Endothelial cell (in vitro differentiated cells): Measurements from ENCODE around the gene IGF2BP1. TPM values are rescaled to one million over a fixed set of nuclear protein-coding genes. Genes with fewer than 3 reads are reported as not detected.

Source experiments
- DNase-seq: peaks from one replicate; pipeline ENCODE4 v3.0.0; 2021; ENCODE audit warnings: low spot score
- H3K27ac Mint-ChIP-seq: one replicate; pipeline ENCODE4 v1.8.0; 2021; ENCODE audit warnings: mixed read lengths, inconsistent platforms; ENCODE audit not compliant: unreplicated experiment
- H3K27me3 Mint-ChIP-seq: one replicate; pipeline ENCODE4 v1.8.0; 2021; ENCODE audit warnings: mild to moderate bottlenecking, moderate library complexity, mixed read lengths, inconsistent platforms; ENCODE audit not compliant: unreplicated experiment
- H3K36me3 Mint-ChIP-seq: one replicate; pipeline ENCODE4 v1.8.0; 2021; ENCODE audit warnings: mild to moderate bottlenecking, low read depth, mixed read lengths, inconsistent platforms; ENCODE audit not compliant: unreplicated experiment
- H3K4me1 Mint-ChIP-seq: one replicate; pipeline ENCODE4 v1.8.0; 2021; ENCODE audit warnings: mild to moderate bottlenecking, mixed read lengths, inconsistent platforms; ENCODE audit not compliant: unreplicated experiment
- H3K4me3 Mint-ChIP-seq: one replicate; pipeline ENCODE4 v1.8.0; 2021; ENCODE audit warnings: mild to moderate bottlenecking, mixed read lengths, inconsistent platforms; ENCODE audit not compliant: unreplicated experiment
- H3K9me3 Mint-ChIP-seq: one replicate; pipeline ENCODE4 v1.8.0; 2021; ENCODE audit warnings: mixed read lengths, inconsistent platforms; ENCODE audit not compliant: unreplicated experiment
- CTCF ChIP-seq: fragments of 200-600 bp; sonication (generic); IDR thresholded peaks from one replicate; pipeline ENCODE4 v1.5.0; 2021; ENCODE audit warnings: antibody characterized with exemption; ENCODE audit not compliant: unreplicated experiment
- total RNA-seq: library from RNA; stranded (reverse); fragmentation: NEBNext Ultra II Directional; extraction: Animal tissue kit (Norgen Biotek cat#: 25700); gene quantifications from one replicate; pipeline ENCODE4 v1.2.1, GENCODE V29; 2021; ENCODE audit not compliant: unreplicated experiment

The IGF2BP1 gene
- total RNA-seq, 1 donor from 2014 or later: 298 TPM

- TF ChIP-seq CTCF: no peak
- Mint-ChIP-seq H3K9me3 (no peaks in the 10 kb centered on the region), H3K4me1 (peaks cover 3% of the 10 kb centered on the region), H3K4me3 (no peak overlapping the region), H3K36me3 (peaks cover 4% of the 10 kb centered on the region), H3K27ac (no peak overlapping the region), H3K27me3 (peaks cover 3% of the 10 kb centered on the region)
- DNase-seq: no peak
These were observed 89.1 kb downstream of the IGF2BP1 start for GRCh38 chr17:49086316-49086605.

- TF ChIP-seq CTCF: no peak
- Mint-ChIP-seq H3K4me1 (peaks cover 3% of the 10 kb centered on the region), H3K27ac (no peak overlapping the region), H3K36me3 (peaks cover 4% of the 10 kb centered on the region), H3K4me3 (no peak overlapping the region), H3K27me3 (peaks cover 3% of the 10 kb centered on the region), H3K9me3 (no peaks in the 10 kb centered on the region)
- DNase-seq: no peak
These were observed 89.5 kb downstream of the IGF2BP1 start for GRCh38 chr17:49086649-49087048.

GRCh38 chr17:49089094-49089493 lies 91.9 kb downstream of the IGF2BP1 start:
- no peaks in the 10 kb centered on the region for H3K9me3 Mint-ChIP-seq
- no peak for TF ChIP-seq CTCF
- no peak overlapping the region for H3K4me3 Mint-ChIP-seq
- peaks cover 3% of the 10 kb centered on the region for H3K27me3 Mint-ChIP-seq
- H3K4me1 Mint-ChIP-seq: peaks cover 3% of the 10 kb centered on the region
- peaks cover 4% of the 10 kb centered on the region for H3K36me3 Mint-ChIP-seq
- DNase-seq: no peak
- H3K27ac Mint-ChIP-seq: no peak overlapping the region

GRCh38 chr17:49090878-49091594 lies 93.9 kb downstream of the IGF2BP1 start:
- Mint-ChIP-seq H3K27ac (no peak overlapping the region), H3K4me3 (no peak overlapping the region), H3K27me3 (peaks cover 3% of the 10 kb centered on the region), H3K4me1 (peaks cover 3% of the 10 kb centered on the region), H3K9me3 (no peaks in the 10 kb centered on the region), H3K36me3 (peaks cover 4% of the 10 kb centered on the region)
- TF ChIP-seq CTCF: no peak
- DNase-seq: no peak

GRCh38 chr17:49093131-49093530 lies 95.9 kb downstream of the IGF2BP1 start:
- no peaks in the 10 kb centered on the region for H3K9me3 Mint-ChIP-seq
- TF ChIP-seq CTCF: no peak
- H3K4me1 Mint-ChIP-seq: no peaks in the 10 kb centered on the region
- H3K27ac Mint-ChIP-seq: no peak overlapping the region
- no peaks in the 10 kb centered on the region for H3K36me3 Mint-ChIP-seq
- no peak overlapping the region for H3K4me3 Mint-ChIP-seq
- DNase-seq: no peak
- no peaks in the 10 kb centered on the region for H3K27me3 Mint-ChIP-seq
